Measurements from ENCODE around the gene TTLL5. TPM values are rescaled to one million over a fixed set of nuclear protein-coding genes. Genes with fewer than 3 reads are reported as not detected.

TTLL5 gene
- total and polyA plus RNA-seq, 2 of the 13 experiments (the other 11 are each of a cell fraction or from before 2014, with no cell fraction given): 11.8 to 18.8 TPM

DNA sequence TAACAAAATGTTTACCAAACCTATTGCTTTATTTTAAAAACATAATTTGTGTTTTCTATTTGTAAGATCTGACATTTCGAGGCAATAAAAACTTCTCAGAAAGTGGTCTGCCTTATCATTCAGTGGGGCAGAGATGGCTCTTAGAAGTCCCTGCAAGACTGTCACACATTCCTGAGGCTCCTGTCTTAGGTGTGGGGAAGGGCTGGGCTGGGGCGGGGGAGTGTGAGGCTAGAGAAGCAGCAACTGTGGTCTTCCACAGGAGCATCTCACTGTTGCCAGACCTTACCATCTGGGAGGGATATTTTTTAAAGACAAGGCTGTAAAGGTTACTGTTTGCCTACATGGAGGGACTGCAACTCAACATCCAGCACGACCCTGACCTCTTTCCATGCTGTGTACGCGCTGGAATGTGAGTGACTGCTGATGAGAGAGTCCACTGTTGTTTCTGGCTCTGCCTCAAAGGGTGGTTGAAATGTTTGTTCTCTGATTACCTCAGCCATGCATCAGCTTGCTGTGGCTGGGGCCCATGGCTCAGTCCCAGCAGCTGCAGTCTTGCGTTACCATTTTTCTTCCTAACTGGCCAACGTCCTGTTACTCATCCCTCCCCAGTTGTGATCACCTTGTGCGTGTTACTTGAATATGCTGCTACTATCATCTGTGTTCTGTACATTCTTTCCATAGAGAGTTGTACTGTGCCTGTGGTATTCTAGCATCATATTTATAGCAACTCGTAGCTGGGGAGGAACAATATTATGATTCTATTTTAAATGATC is 12.8 kb upstream of the TTLL5 start (continued):
- TF ChIP-seq, protein P1, sequence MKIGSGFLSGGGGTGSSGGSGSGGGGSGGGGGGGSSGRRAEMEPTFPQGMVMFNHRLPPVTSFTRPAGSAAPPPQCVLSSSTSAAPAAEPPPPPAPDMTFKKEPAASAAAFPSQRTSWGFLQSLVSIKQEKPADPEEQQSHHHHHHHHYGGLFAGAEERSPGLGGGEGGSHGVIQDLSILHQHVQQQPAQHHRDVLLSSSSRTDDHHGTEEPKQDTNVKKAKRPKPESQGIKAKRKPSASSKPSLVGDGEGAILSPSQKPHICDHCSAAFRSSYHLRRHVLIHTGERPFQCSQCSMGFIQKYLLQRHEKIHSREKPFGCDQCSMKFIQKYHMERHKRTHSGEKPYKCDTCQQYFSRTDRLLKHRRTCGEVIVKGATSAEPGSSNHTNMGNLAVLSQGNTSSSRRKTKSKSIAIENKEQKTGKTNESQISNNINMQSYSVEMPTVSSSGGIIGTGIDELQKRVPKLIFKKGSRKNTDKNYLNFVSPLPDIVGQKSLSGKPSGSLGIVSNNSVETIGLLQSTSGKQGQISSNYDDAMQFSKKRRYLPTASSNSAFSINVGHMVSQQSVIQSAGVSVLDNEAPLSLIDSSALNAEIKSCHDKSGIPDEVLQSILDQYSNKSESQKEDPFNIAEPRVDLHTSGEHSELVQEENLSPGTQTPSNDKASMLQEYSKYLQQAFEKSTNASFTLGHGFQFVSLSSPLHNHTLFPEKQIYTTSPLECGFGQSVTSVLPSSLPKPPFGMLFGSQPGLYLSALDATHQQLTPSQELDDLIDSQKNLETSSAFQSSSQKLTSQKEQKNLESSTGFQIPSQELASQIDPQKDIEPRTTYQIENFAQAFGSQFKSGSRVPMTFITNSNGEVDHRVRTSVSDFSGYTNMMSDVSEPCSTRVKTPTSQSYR (CRISPR knock-in tag; IDR thresholded peaks at IDR 0.05; ENCODE audit: borderline replicate concordance): peak; percentile 78; the same call in 1 of the 2 replicates
- TF ChIP-seq TSC22D2 (CRISPR knock-in tag; IDR thresholded peaks at IDR 0.05; ENCODE audit: borderline replicate concordance) (0 out of 2 replicates have a peak, but pooled peaks have one; percentile 41), ZNF577 (CRISPR knock-in tag; IDR thresholded peaks at IDR 0.05; ENCODE audit: borderline replicate concordance, low read depth) (no peak), SRSF9 (IDR thresholded peaks at IDR 0.05; ENCODE audit: borderline replicate concordance, insufficient read depth, low read depth, low read length, poor library complexity, severe bottlenecking) (no peak), ZNF10 (CRISPR knock-in tag; IDR thresholded peaks at IDR 0.05; ENCODE audit: borderline replicate concordance, low read depth) (no peak), BRD4 (CRISPR knock-in tag; IDR thresholded peaks at IDR 0.05) (peak; percentile 83), CBFB (CRISPR knock-in tag; IDR thresholded peaks at IDR 0.05) (peak; percentile 92), ZNF501 (CRISPR knock-in tag; IDR thresholded peaks at IDR 0.05) (no peak), AKAP8 (CRISPR knock-in tag; IDR thresholded peaks at IDR 0.05) (peak; percentile 81), ZNF781 (CRISPR knock-in tag; IDR thresholded peaks at IDR 0.05; ENCODE audit: borderline replicate concordance, not compliant biosample characterization) (no peak), ZSCAN12 (CRISPR knock-in tag; IDR thresholded peaks at IDR 0.05) (no peak), SETDB1 (CRISPR knock-in tag; IDR thresholded peaks at IDR 0.05; ENCODE audit: borderline replicate concordance) (no peak), ZNF839 (CRISPR knock-in tag; IDR thresholded peaks at IDR 0.05; ENCODE audit: borderline replicate concordance) (no peak), ZMAT3 (CRISPR knock-in tag; conservative IDR thresholded peaks at IDR 0.05) (no peak; the same call in 1 of the 2 replicates), ZNF326 (CRISPR knock-in tag; IDR thresholded peaks at IDR 0.05; ENCODE audit: borderline replicate concordance) (no peak), MYC (CRISPR knock-in tag; IDR thresholded peaks at IDR 0.05; ENCODE audit: borderline replicate concordance) (peak; percentile 88; the same call in 1 of the 2 replicates), RFX5 (IDR thresholded peaks at IDR 0.05; ENCODE audit: low read depth, low read length) (no peak), SALL2 (CRISPR knock-in tag; IDR thresholded peaks at IDR 0.05) (0 out of 2 replicates have a peak, but pooled peaks have one; percentile 36), DR1 (CRISPR knock-in tag; IDR thresholded peaks at IDR 0.05) (no peak), ZNF598 (CRISPR knock-in tag; IDR thresholded peaks at IDR 0.05; ENCODE audit: borderline replicate concordance) (no peak), CC2D1A (CRISPR knock-in tag; IDR thresholded peaks at IDR 0.05) (no peak), ERF (CRISPR knock-in tag; IDR thresholded peaks at IDR 0.05) (peak; percentile 68; the same call in 1 of the 2 replicates), HNRNPH1 (optimal IDR thresholded peaks at IDR 0.05; ENCODE audit: low read depth, low read length) (no peak), GATAD1 (CRISPR knock-in tag; IDR thresholded peaks at IDR 0.05) (peak; percentile 74), FOXP1 (IDR thresholded peaks at IDR 0.05) (peak; percentile 87), FOXP1 (CRISPR knock-in tag; IDR thresholded peaks at IDR 0.05) (peak; percentile 96), GFI1 (CRISPR knock-in tag; IDR thresholded peaks at IDR 0.05; ENCODE audit: borderline replicate concordance) (peak; percentile 81), MATR3 (CRISPR knock-in tag; IDR thresholded peaks at IDR 0.05) (no peak)
- TF ChIP-seq, protein P2, sequence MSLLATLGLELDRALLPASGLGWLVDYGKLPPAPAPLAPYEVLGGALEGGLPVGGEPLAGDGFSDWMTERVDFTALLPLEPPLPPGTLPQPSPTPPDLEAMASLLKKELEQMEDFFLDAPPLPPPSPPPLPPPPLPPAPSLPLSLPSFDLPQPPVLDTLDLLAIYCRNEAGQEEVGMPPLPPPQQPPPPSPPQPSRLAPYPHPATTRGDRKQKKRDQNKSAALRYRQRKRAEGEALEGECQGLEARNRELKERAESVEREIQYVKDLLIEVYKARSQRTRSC (CRISPR knock-in tag; IDR thresholded peaks at IDR 0.05; ENCODE audit: low read depth): no peak
